HG02884 (cell line): ENCODE measurements around the gene KCNG2.
"Not testable (repeated sequence)": the region's sequence is repeated elsewhere in the genome, so short reads cannot be mapped to it uniquely, and the experiment has no call there.

Experiments used
- ATAC-seq: cut with Tn5 transposase; IDR thresholded peaks from one replicate; pipeline ENCODE4 v1.9.1; 2021; ENCODE audit warnings: mild to moderate bottlenecking, moderate library complexity; ENCODE audit not compliant: unreplicated experiment

The KCNG2 gene

GRCh38 chr18:79797518-79798345, at the start of gene KCNG2:
Gene KCNG2 (plus strand): TSS chr18:79797938. CDS start chr18:79863668, 65,730 bp downstream.
- ATAC-seq: no peak

- ATAC-seq: no peak
Observed at GRCh38 chr18:79748321-79749180, 49.2 kb upstream of the KCNG2 start.

GRCh38 chr18:79749251-79750191, 48.2 kb upstream of the KCNG2 start:
- no peak for ATAC-seq

GRCh38 chr18:79750980-79751571, 46.7 kb upstream of the KCNG2 start:
- no peak for ATAC-seq

GRCh38 chr18:79751918-79752578, 45.7 kb upstream of the KCNG2 start:
- not testable (repeated sequence) for ATAC-seq

GRCh38 chr18:79752946-79753345, 44.8 kb upstream of the KCNG2 start:
- not testable (repeated sequence) for ATAC-seq

GRCh38 chr18:79753391-79753851, 44.3 kb upstream of the KCNG2 start:
- ATAC-seq: no peak

- no peak for ATAC-seq
Observed at GRCh38 chr18:79754022-79754761, 43.5 kb upstream of the KCNG2 start.

- ATAC-seq: no peak
Observed at GRCh38 chr18:79754831-79755351, 42.8 kb upstream of the KCNG2 start.

- ATAC-seq: no peak
Observed at GRCh38 chr18:79755496-79756142, 42.1 kb upstream of the KCNG2 start.

GRCh38 chr18:79756143-79756500, 41.6 kb upstream of the KCNG2 start:
- ATAC-seq: no peak

- ATAC-seq: no peak
Observed at GRCh38 chr18:79756826-79757225, 40.9 kb upstream of the KCNG2 start.

- no peak for ATAC-seq
Observed at GRCh38 chr18:79760348-79760747, 37.4 kb upstream of the KCNG2 start.

- no peak for ATAC-seq
Observed at GRCh38 chr18:79760881-79761280, 36.9 kb upstream of the KCNG2 start.

GRCh38 chr18:79763407-79763806, 34.3 kb upstream of the KCNG2 start:
- no peak for ATAC-seq

- ATAC-seq: no peak
Observed at GRCh38 chr18:79764131-79764530, 33.6 kb upstream of the KCNG2 start.

- no peak for ATAC-seq
Observed at GRCh38 chr18:79765491-79766245, 32.1 kb upstream of the KCNG2 start.

GRCh38 chr18:79766308-79766707, 31.4 kb upstream of the KCNG2 start:
- no peak for ATAC-seq
